Metanephros (tissue), 1 donor: ENCODE data around the gene DHRS1. TPM values are rescaled to one million over a fixed set of nuclear protein-coding genes. Genes with fewer than 3 reads are reported as not detected.

Experiments used
- total RNA-seq: library from RNA; depleted of rRNA; stranded (reverse); fragments of >200 nt; gene quantifications from one replicate; pipeline ENCODE4 v1.2.3, GENCODE V29; 2014

DHRS1 gene
- total RNA-seq = 29.6 TPM

DNA sequence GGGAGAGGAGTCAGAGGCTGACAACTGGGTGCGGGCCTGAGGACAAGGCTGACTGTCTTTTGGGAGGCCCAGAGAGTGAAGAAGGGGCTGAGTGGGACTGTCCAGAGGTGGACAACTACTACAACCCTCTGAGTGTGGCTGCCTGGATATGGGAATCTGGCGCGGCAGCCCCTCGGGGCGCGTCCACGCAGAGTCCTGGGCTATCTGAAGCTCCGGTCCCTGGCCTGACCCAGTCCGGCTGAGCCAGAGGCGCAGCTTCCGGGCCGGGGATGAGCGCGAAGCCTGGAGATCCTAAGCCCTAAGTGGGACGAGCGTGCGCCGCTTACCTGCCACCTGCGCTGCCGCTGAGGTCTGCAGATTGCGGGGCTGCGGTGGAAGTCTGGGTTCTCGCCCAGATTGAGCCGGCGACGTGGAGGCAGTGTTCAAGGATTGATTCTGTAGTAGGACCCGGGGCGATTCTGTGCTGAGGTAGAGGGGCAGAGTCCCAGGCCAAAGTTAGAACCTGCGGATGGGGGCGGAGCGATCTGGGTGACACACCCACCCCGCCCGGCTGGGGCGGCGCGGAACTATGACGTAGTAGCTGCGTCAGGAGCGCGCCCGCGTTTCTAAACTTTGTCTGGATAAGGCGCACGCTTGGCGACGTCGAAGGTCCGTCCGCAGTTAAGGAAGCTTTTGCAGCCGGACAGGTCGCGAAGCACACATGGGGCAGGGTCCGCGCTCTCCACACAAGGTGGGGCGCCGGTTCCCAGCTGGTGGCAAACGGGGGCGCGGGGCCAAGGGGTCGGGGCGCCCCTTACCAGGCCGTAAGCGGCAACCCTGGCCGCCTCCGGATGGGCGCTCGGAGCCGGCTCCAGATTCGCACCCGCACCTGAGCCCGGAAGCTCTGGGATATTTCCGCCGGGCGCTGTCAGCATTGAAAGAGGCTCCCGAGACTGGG, at the start of gene DHRS1, which contains the start of gene NOP9:
DHRS1 (minus strand) TSS at position 526 of the 937 bp plus-strand sequence. CDS start 674 bp downstream, outside the sequence.
NOP9 (plus strand) TSS at position 596 of the 937 bp plus-strand sequence; CDS start at position 701, 105 bp downstream.

DNA sequence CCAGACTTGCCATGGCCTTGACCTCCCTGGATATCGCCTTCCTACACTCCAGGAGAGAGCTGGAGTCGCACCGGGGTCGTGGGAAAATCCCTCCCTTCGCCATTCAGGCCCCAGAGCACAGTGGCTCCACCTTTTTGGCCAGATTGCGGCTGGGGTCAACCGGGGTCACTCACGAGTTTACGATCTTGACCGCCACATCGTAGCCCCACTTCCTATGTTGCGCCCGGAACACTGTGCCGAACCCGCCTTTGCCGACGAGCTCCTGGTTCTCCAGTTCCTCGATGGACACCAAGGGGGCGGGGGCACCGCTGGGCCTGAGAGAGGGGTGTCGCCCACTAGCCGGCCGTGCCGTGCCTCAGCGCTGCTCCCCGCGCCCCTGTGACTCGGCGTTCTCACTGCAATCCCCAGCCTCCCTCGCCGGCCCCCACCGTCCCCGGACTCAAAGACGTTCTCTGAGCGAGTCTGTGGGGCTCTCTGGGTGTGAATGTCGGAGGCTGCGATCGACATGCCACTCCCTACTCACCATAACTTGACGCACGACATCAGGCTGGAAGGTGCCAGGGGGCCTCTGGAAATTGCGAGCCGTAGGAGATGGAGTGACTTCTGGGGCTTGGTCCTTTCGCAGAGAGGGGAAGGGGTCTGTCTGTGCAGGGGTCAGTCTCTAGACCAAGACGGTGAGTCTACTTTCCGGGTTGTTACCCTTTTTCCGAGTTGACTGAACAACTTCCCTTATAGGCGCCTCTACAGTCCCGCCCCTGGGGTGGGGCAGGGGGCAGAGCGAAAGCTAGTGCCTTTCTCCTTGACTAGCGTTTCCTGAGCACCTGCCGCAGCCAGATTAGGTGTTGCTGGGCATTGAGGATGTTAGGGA, 39.9 kb upstream of the DHRS1 start, which contains the start of gene RIPK3:
RIPK3 (minus strand) TSS at position 708 of the 868 bp plus-strand sequence; CDS start at position 543, 165 bp downstream.

DNA sequence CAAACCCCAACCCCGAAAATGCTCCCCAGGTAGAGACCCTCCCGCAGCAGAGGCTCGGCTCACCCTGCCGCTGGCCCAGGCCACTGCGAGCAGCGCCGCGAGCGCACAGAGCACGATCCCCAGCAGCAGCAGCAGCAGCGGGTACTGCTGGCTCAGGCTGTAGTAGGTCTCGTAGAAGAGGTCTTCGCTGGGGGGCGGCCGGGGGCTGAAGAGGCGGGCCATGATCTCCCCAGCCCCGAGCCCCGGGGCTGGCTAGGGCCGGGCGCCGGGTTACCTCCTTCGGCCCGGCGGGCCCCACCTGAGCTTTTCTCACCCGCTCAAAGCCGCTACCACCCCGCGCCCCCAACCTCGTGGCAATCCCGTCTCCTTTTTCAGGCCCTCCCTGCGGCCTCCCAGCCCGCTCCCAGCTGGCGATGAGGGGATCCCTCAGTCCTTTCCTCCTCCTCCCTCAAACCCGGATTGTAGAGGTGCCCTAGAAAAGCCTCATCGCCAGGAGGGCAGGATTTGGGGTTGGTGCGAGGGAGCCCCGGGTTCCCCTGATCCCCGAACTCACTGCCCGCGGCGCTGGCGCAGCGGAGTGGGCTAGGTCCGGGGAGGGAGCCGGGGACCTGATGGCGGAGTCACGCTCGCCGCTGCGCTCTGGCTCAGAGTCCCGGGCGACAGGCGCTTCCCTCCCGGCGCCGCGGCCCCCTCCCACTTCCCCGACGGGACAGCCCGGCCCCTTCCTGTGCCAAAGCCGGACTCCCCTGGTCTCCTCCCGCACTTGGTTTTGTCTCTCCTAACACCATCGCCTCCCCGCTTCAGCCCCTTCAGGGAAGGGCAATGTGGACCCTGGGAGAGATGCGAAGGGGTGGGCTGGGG, 35.1 kb upstream of the DHRS1 start, which contains the start of gene ADCY4:
ADCY4 (minus strand) TSS at position 641 of the 861 bp plus-strand sequence; CDS start at position 222, 419 bp downstream.

DNA sequence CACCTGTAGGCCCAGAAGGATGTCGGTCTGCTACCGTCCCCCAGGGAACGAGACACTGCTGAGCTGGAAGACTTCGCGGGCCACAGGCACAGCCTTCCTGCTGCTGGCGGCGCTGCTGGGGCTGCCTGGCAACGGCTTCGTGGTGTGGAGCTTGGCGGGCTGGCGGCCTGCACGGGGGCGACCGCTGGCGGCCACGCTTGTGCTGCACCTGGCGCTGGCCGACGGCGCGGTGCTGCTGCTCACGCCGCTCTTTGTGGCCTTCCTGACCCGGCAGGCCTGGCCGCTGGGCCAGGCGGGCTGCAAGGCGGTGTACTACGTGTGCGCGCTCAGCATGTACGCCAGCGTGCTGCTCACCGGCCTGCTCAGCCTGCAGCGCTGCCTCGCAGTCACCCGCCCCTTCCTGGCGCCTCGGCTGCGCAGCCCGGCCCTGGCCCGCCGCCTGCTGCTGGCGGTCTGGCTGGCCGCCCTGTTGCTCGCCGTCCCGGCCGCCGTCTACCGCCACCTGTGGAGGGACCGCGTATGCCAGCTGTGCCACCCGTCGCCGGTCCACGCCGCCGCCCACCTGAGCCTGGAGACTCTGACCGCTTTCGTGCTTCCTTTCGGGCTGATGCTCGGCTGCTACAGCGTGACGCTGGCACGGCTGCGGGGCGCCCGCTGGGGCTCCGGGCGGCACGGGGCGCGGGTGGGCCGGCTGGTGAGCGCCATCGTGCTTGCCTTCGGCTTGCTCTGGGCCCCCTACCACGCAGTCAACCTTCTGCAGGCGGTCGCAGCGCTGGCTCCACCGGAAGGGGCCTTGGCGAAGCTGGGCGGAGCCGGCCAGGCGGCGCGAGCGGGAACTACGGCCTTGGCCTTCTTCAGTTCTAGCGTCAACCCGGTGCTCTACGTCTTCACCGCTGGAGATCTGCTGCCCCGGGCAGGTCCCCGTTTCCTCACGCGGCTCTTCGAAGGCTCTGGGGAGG, 11.3 kb upstream of the DHRS1 start, which contains the start of gene LTB4R:
LTB4R (plus strand) TSS at position 857 of the 959 bp plus-strand sequence. CDS start 4,150 bp downstream, outside the sequence.

DNA sequence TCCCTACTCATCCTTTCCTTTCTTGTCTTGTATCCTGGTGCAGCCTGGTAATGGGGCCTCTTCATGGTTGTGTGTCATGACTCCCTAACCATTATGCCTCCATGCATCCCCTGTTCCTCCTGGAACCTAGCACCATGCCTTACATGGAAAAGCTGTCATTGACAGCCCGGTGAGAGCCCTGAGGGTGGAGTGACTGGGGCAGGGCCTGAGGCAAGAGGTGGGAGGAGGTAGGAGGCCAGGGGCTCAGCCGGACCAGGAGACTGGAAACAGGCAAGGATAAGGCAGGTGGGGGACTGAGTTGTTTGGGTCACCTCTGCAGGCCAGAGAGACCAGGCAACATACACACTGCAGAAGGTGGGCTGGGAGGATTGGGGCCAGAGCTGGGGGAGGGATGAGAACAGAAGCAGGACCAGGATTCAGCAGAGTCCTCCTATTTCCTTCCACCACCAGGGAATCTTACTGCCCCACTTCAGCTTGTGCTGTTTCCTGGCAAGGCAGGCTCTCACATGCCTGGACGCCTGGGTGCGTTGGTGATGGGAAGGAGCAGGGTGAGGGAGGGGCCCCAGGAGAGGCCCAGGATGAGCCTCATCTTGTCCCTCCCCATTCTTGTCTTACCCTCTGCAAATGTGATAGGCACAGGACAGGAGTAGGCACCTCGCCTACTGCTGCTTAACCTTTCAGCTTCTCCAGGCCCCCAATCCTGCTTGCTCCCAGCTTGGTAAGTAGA, 10.1 kb upstream of the DHRS1 start, which contains the start of gene LTB4R2:
LTB4R2 (plus strand) TSS at position 603 of the 727 bp plus-strand sequence. CDS start 525 bp downstream, outside the sequence.

DNA sequence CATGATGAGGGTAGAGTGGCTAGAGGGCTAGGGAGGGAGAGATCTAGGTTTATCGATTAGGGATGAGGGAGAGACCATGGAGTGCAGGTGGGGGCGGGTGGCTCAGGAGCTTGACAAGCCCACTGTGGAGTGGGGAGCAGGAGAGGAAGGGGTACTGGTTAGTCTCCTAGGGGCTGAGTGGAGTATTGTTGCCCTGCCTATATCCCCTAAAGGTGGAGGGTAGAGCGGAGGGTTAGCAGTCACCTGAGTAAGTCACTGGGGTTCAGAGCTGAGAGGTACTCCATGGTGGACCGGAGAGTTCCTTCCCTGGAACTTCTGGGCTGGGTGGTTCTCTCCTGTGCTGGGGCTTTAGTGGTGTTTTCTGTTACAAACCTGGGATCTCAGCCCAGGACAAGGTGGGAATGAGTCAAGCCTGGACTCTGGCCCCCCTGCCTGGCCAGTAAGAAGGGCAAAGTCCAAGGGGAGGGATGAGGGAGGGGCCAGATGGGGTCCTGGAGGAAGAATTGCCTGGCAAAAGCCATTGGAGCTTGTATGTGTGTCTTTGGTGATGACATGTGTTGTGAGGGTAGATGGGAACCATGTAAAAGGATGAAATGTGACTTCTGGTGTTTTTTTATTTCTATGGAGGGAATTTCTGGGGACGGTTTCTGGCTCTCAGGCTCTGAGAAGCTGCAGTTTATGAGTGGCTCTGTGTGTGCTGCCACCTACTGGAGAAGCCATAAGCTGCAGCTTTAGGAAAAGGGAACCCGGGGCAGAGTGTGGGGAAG, 8.2 kb upstream of the DHRS1 start, which contains the start of gene CIDEB:
CIDEB (minus strand) TSS at position 403 of the 767 bp plus-strand sequence; CDS start at position 284, 119 bp downstream.

DNA sequence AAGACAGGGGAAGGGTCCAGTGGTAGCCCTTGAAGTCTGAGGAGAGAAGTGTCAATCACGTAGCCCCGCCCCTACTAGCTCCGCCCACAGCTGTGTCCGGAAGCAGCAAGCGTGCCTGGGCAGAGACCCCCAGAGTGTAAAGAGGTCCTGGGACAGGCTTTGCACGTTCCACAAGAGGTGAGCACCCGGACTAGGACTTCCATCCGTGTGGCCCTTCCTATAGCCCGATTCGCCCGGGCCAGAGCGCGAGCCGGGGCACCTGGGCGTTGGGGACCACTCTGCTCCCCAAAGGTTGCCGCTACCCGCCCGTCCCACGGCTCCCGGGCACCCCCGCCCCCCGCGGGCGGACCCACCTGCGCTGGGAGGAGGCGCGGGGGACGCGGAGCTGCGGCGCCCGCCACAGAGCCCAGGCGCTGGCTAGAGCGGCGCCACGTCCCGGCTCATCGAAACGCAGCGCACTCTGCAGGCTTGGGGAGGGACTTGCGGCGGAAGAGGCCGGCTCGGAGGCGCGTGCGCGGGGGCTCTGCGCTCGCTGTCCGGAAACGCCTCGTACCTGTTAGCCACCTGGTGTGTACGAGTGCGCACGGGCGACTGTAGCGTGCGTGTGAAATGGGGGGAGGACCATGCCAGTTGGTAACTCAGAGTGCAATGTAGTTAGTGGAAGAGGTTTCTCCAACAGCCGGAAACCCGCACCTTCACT, 28.3 kb downstream of the DHRS1 start, which contains the start of gene RABGGTA:
RABGGTA (minus strand) TSS at position 464 of the 700 bp plus-strand sequence. CDS start 482 bp downstream, outside the sequence.

DNA sequence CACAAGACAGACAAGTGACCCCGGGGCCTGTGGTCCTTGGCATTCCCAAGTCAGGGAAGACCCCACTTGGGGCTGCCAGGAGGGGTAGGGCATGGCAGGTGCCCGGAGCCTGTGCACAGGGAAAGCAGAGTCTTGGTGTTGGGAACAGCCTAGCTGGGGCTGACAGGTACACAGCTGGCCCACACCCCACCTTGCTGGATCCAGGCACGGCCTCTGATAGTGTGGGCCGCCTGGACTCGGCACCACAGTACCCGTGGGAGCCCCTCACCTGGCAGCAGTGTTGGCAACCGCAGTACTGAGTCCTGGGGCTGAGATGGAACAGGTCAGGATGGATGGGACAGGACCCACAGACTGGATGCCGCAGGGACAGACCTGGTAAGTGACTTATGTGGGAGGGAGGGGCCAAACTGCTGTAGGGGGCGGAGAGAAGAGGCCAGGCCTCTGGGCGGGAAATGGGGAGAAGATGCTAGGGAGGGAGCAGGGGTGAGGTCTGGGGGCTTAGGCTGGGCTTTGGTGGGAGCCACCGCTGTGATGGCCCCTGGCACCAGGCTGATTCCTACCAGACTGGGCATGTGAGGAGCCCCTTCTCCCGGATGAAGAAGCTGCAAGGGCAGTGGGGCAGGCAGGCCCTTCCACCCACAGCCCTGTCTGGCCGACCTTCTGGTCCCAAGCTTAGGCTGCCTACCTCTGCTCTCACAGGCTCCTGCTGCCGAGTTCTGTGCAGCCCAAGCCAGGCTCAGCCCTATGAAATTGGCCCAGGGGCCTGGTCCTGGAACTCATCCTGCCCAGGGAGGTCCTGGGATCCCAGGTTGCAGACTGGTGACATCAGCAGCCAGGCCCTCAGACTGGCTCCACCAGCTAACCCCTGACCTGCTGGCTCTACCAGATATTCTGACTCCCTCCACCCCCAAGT, 36.5 kb downstream of the DHRS1 start, which contains the start of gene TGM1:
TGM1 (minus strand) TSS at position 357 of the 913 bp plus-strand sequence. CDS start 825 bp downstream, outside the sequence.

Other genes with a start within 250 kb of the DHRS1 start
- gene CARMIL3, start 247.8 kb downstream of the DHRS1 start, total RNA-seq = 1.9 TPM
- not detected for gene CPNE6, start 228.2 kb downstream of the DHRS1 start, total RNA-seq
- 26.3 TPM for gene PCK2, start 205.5 kb downstream of the DHRS1 start, total RNA-seq
- gene DCAF11, start 185.0 kb downstream of the DHRS1 start, total RNA-seq = 145 TPM
- 4.4 TPM for gene NRL, start 184.8 kb downstream of the DHRS1 start, total RNA-seq
- gene FITM1, start 169.1 kb downstream of the DHRS1 start, total RNA-seq = 39.1 TPM
- 95.0 TPM for gene PSME1, start 163.6 kb downstream of the DHRS1 start, total RNA-seq
- 13.4 TPM for gene EMC9, start 158.2 kb downstream of the DHRS1 start, total RNA-seq
- 85.5 TPM for gene PSME2, start 153.2 kb downstream of the DHRS1 start, total RNA-seq
- 52.8 TPM for gene RNF31, start 152.3 kb downstream of the DHRS1 start, total RNA-seq
- 58.3 TPM for gene IRF9, start 138.5 kb downstream of the DHRS1 start, total RNA-seq
- gene REC8, start 127.7 kb downstream of the DHRS1 start, total RNA-seq = 28.1 TPM
- gene IPO4, start 111.0 kb downstream of the DHRS1 start, total RNA-seq = 56.7 TPM
- 51.6 TPM for gene TM9SF1, start 104.3 kb downstream of the DHRS1 start, total RNA-seq
- gene TSSK4, start 94.1 kb downstream of the DHRS1 start, total RNA-seq = not detected
- gene CHMP4A, start 86.3 kb downstream of the DHRS1 start, total RNA-seq = 21.8 TPM
- 14.4 TPM for gene MDP1, start 83.7 kb downstream of the DHRS1 start, total RNA-seq
- 56.1 TPM for gene NEDD8, start 67.4 kb downstream of the DHRS1 start, total RNA-seq
- 60.7 TPM for gene GMPR2, start 66.9 kb downstream of the DHRS1 start, total RNA-seq
- gene TINF2, start 57.2 kb downstream of the DHRS1 start, total RNA-seq = 48.2 TPM
- 0.29 TPM for gene TGM1, start 36.6 kb downstream of the DHRS1 start, total RNA-seq
- gene RABGGTA, start 28.2 kb downstream of the DHRS1 start, total RNA-seq = 18.9 TPM
- 18.5 TPM for gene NOP9, start 70 bp upstream of the DHRS1 start, total RNA-seq
- 13.8 TPM for gene CIDEB, start 8.2 kb upstream of the DHRS1 start, total RNA-seq
- 9.1 TPM for gene LTB4R2, start 10.4 kb upstream of the DHRS1 start, total RNA-seq
- gene LTB4R, start 11.7 kb upstream of the DHRS1 start, total RNA-seq = 6.7 TPM
- gene ADCY4, start 35.3 kb upstream of the DHRS1 start, total RNA-seq = 29.7 TPM
- gene RIPK3, start 40.2 kb upstream of the DHRS1 start, total RNA-seq = 4.3 TPM
- gene NFATC4, start 68.4 kb upstream of the DHRS1 start, total RNA-seq = 53.0 TPM
- gene NYNRIN, start 99.2 kb upstream of the DHRS1 start, total RNA-seq = 37.2 TPM
- 2.6 TPM for gene CBLN3, start 129.9 kb upstream of the DHRS1 start, total RNA-seq
- 47.3 TPM for gene KHNYN, start 130.2 kb upstream of the DHRS1 start, total RNA-seq
- 28.1 TPM for gene SDR39U1, start 143.0 kb upstream of the DHRS1 start, total RNA-seq
- not detected for gene CMA1, start 208.5 kb upstream of the DHRS1 start, total RNA-seq